Measurements from ENCODE around the gene DDIT4L. TPM values are rescaled to one million over a fixed set of nuclear protein-coding genes. Genes with fewer than 3 reads are reported as not detected.

Gene DDIT4L
- 7.8 and 8.0 TPM in 2 replicates for total RNA-seq

GRCh38 chr4:100189820-100190642 lies at the start of gene DDIT4L:
DDIT4L (minus strand) TSS chr4:100190468; CDS start chr4:100189983, 485 bp downstream.

Other genes starting within 250 kb of the DDIT4L start
- 31.7 and 50.1 TPM in 2 replicates for gene DNAJB14, start 243.8 kb downstream of the DDIT4L start, total RNA-seq
- gene H2AZ1, start 240.2 kb downstream of the DDIT4L start, total RNA-seq, result 344 and 418 TPM in 2 replicates